Measurements from ENCODE around the gene JAZF1.

Gene JAZF1

GRCh38 chr7:27842851-27843250, 337.7 kb downstream of the JAZF1 start:
- in situ Hi-C loops (cut with HindIII; ENCODE audit: low sequenced_read_pairs) = no loop called here
- DNase-seq (ENCODE audit: low read depth, low spot score) = no peak
- no peak overlapping the region for H3K4me3 ChIP-seq (ENCODE audit: low read depth, low read length)
- no peak for TF ChIP-seq CTCF (IDR thresholded peaks at IDR 0.05; ENCODE audit: low read depth, low read length)

- in situ Hi-C loops (cut with HindIII; ENCODE audit: low sequenced_read_pairs) = no loop called here
- DNase-seq (ENCODE audit: low read depth, low spot score) = no peak
- TF ChIP-seq CTCF (IDR thresholded peaks at IDR 0.05; ENCODE audit: low read depth, low read length) = no peak
- no peak overlapping the region for H3K4me3 ChIP-seq (ENCODE audit: low read depth, low read length)
Measured at GRCh38 chr7:27842094-27842692, 338.4 kb downstream of the JAZF1 start.

- H3K4me3 ChIP-seq (ENCODE audit: low read depth, low read length) = no peak overlapping the region
- no peak for DNase-seq (ENCODE audit: low read depth, low spot score)
- no peak for TF ChIP-seq CTCF (IDR thresholded peaks at IDR 0.05; ENCODE audit: low read depth, low read length)
- in situ Hi-C loops (cut with HindIII; ENCODE audit: low sequenced_read_pairs) = no loop called here
Measured at GRCh38 chr7:27840760-27841364, 339.7 kb downstream of the JAZF1 start.

GRCh38 chr7:27840313-27840712, 340.3 kb downstream of the JAZF1 start:
- no peak for DNase-seq (ENCODE audit: low read depth, low spot score)
- no peak for TF ChIP-seq CTCF (IDR thresholded peaks at IDR 0.05; ENCODE audit: low read depth, low read length)
- in situ Hi-C loops (cut with HindIII; ENCODE audit: low sequenced_read_pairs) = no loop called here
- H3K4me3 ChIP-seq (ENCODE audit: low read depth, low read length) = no peak overlapping the region

- no peak for TF ChIP-seq CTCF (IDR thresholded peaks at IDR 0.05; ENCODE audit: low read depth, low read length)
- DNase-seq (ENCODE audit: low read depth, low spot score) = no peak
- in situ Hi-C loops (cut with HindIII; ENCODE audit: low sequenced_read_pairs) = no loop called here
- no peak overlapping the region for H3K4me3 ChIP-seq (ENCODE audit: low read depth, low read length)
Measured at GRCh38 chr7:27839099-27839498, 341.5 kb downstream of the JAZF1 start.

- no peak overlapping the region for H3K4me3 ChIP-seq (ENCODE audit: low read depth, low read length)
- no peak for TF ChIP-seq CTCF (IDR thresholded peaks at IDR 0.05; ENCODE audit: low read depth, low read length)
- in situ Hi-C loops (cut with HindIII; ENCODE audit: low sequenced_read_pairs) = no loop called here
- no peak for DNase-seq (ENCODE audit: low read depth, low spot score)
Measured at GRCh38 chr7:27836536-27836935, 344.1 kb downstream of the JAZF1 start.
